NCI-H82 (cell line): ENCODE data around the gene FANCC.

ENCODE experiments used
- DNase-seq: peaks from one replicate; lab custom pipeline; 2025; lab: John Stamatoyannopoulos, UW

Gene FANCC

DNA sequence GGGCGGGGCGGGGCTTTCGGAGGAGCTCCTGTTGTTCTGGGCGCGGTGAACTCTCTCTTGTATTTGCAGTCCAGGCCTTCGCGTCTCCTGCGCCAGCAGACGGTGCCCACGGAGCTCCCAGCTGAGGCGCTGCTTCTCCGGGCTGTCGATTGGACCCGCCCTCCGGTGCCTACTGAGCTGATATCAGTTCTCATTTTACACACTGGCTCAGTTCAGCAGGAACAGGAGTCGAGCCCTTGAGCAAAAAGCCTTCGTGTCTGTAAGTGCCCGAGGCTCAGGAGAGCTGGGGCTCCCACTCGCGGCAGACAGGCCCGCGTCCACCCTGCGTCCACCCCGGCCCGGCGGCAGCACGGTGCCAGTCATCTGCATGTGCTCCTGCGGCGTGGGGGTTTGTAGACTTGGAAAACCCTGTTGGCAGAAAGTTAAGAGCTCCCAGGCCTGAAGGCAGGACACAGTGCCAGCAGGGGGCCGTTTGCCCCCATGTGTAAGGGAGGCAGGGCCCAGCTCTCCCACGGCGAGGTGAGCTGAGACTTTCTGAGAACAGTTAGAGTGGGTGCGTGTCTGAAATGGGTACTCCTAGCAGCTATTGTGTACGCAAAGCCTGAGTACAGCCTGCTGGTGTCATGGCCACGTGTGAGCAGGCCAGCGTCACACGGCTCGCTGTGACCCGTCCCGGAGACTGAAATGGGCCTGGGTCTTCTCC lies 231.5 kb downstream of the FANCC start:
- no peak for DNase-seq

- DNase-seq = peak; percentile 7
These were observed 232.3 kb downstream of the FANCC start for GRCh38 chr9:95085036-95085770.

DNA sequence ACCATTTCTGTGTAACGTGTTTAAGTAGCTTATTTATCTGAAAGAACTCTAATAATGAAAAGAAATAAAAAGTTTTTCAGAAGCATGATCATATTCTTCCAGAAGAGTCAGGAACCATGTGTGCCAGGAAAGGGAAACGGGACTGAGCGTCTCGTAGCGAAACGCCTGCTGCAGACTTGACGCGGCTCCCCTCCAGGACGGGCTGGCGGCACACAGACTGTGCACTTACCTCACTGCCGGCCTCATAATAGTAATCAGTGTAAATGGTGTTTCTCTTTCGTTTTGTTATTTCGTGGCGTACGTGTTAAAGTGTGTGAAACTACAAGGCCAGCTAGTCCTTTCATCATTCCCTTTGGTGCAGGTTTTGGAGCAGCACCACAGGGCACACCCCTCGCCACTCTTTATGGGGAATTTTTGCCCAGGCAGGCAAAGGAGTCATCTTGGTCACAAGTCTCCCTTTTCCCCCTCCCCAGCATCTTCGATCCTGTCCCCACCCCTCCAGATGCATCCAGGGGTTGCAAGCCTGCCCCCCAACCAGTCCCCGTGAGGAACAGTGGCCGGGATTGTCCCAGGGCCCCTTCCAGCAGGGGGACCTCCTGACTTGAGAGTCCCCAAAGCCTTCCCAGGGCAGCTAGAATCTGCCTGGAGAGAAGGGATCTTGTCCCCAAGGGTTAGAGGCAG lies 233.1 kb downstream of the FANCC start:
- DNase-seq = no peak

DNA sequence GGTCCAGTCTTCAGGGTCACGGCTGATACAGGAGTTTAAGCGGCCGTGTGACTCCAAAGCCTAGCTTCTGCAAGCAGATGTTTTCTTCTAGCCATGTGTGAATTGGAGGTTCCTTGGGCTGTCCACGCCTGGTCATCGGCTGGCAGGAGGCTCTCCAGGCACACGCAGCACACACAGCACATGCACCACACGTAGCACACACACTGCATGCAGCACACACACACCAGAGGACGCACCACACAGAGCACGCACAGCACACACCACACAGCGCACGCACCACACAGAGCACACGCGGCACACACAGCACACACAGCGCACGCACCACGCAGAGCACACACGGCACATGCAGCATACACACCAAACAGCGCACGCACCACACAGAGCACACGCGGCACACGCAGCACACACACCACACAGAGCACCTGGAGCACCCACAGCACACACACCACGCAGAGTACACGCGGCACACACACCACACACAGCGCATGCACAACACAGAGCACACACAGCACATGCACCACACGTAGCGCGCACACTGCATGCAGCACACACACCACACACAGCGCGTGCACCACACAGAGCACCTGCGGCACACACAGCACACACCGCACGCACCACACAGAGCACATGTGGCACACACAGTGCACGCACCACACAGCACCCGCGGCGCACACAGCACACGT lies 234.3 kb downstream of the FANCC start:
- no peak for DNase-seq

- no peak for DNase-seq
These were observed 235.0 kb downstream of the FANCC start for GRCh38 chr9:95082401-95083084.

GRCh38 chr9:95081998-95082397 lies 235.5 kb downstream of the FANCC start:
- no peak for DNase-seq

DNA sequence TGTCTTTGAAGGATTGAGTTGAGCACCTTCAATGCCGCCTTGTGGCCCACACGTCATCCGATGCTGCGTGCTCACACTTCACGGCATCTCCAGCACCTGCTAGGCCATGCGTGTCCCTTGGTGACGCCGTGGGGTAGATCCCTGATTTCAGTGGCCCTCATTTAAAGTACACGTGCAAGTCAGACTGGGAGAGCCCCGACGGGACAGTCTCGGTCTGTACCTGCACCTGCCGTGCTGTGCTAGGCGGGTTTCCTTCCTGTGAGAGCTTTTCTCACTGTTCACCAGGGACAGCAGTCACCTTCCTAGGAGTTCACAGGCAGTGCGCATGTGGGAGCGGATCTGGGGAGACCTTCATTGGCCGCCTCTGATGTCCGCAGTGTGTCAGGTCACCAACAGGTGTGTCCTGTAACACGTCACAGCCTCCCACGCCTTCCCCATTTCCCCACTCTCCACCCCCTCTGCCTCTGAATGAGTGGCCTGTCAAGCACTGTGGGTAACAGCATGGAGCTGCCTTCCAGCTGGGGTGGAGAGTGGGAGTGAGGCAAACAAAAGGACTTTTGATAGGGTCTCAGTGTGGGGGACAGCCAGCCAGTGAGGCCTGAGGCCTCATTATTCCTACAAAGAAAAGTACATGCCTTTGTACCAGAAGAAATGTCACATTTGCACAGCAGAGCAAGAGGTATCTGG lies 236.4 kb downstream of the FANCC start:
- DNase-seq = no peak

- no peak for DNase-seq
These were observed 238.0 kb downstream of the FANCC start for GRCh38 chr9:95079461-95079860.

DNA sequence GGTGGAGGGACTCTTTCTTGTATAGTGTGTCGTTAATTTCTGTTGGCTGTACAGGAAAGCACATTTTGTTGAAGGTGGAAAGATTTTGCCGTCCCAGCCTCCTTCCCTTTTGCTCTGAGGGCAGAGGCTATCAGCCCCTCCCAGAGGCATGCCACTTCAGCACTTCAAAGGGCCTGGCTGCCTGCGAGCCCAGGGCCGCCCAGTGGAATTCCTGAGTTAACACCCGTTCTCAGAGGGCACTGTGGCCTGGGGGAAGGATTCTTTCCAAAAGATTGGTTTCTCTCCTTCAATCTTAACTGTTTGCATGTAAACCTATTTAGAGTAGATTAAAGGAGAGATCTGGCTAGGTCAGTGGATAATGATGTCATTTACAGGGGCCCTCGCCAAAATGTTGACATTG lies 238.6 kb downstream of the FANCC start:
- no peak for DNase-seq

- no peak for DNase-seq
These were observed 239.0 kb downstream of the FANCC start for GRCh38 chr9:95078511-95078910.

DNA sequence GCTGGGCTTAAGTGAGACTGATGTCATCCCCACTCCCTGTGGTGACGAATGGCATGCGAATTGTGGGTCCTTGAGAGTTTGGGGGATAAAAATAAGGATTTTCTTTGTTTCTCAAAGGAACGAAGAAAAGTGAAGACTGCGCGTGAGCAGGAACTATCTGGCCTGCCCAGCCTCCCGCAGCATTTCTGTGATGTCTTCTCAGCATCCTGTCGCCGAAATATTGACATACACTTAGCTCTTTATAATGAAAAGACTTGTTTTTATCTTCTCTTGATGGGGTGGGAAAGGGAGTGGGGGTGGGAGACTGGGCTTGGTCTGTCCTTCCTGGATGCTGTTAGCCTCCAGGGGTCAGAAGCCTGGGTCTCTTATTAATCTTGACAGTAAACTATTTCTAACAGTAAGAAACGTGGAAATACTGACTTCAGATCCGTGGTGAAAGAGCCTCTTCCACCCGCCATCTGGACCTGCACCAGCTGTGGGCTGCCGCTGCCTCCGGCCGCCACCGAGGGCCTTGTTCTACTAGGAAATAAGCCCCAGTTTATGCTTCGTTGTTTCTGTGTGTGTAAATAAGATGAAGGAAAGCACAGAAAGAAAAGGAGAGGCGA lies 239.6 kb downstream of the FANCC start:
- no peak for DNase-seq

DNA sequence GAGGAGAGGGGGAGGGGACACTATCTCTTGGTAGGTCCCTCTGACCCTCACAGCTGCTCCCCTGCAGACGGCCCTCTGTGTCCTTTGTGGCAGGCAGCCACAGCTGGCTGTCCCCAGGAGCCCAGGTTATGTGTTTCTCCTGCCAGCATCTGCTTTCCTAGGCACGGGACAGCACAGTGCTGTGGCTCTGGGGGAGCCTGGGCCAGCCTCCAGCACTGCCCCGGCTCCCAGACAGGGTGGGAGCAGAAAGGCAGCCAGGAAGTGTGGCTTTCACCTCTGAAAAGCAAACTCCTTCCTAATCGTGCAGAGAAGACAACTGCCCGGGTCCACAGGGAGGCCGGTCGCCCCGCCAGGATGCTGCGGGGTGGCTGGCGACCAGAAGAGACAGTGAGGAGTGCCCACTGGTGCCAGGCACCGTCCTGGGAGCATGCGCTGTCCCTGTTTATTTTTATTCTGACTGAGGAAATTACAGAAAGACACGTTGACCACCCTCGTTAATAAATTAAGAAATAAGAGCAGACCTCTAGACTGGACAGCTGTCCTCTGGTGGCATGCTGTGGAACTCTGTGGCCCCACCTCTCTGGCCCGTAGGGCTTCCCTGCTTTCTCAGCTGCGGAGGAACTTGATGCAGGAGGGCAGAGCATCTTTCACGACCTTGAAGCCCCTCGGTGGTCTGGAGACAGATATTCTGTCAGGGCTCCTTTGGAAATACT lies 240.3 kb downstream of the FANCC start:
- DNase-seq = no peak

- no peak for DNase-seq
These were observed 240.8 kb downstream of the FANCC start for GRCh38 chr9:95076696-95077052.

- DNase-seq = no peak
These were observed 241.8 kb downstream of the FANCC start for GRCh38 chr9:95075700-95076099.

GRCh38 chr9:95074632-95075031 lies 242.9 kb downstream of the FANCC start:
- DNase-seq = no peak

- no peak for DNase-seq
These were observed 243.6 kb downstream of the FANCC start for GRCh38 chr9:95073918-95074317.

DNA sequence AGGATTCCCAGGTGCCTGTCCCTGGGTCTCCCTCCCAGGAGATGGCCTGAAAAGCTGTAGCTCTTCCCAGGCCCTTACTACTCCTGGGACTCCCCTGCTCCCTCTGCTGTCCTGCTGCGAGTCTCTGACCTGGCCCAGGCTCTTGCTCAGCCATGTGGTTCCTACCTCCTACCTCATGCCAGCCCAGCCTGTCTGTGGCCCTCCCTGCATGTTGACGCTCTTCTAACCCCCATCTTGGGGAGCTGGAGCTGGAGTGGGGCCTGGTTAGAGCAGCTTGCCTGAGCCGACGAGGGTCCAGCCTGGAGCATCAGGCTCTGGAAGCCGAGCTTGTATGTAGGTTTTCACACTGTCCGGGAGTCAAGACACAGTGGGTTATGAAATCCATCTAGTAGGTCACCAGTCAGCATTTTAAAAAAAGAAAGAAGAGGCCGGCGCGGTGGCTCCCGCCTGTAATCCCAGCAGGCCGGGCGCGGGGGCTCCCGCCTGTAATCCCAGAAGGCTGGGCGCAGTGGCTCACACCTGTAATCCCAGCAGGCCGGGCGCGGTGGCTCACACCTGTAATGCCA lies 244.4 kb downstream of the FANCC start:
- peak; percentile 6 for DNase-seq

- DNase-seq = no peak
These were observed 245.6 kb downstream of the FANCC start for GRCh38 chr9:95071925-95072324.

- DNase-seq = no peak
These were observed 246.1 kb downstream of the FANCC start for GRCh38 chr9:95071450-95071849.

DNA sequence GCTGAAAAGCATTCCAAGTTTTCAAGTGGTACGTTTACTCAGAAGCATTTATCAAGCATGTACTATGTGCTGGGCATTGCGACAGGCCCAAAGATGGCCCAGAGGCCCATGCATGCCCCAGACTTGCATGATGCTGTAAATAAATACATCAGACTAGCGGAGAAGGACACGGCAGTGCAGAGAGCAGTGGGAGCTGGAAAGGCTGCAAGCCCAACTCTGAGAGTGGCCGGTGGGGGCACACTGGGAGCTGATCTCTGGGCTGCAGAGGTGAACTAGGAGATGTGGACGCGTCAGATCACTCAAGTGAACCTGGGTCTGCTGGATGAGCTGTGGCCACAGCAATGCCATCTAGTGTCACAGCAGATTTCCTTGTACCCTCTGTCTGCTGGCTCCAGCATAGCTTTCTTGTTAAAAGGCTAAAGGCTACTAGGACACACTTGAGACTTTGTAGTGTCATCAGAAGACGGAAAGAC lies 246.9 kb downstream of the FANCC start:
- no peak for DNase-seq
